ENCODE results near the gene GALNT18. TPM values are rescaled to one million over a fixed set of nuclear protein-coding genes. Genes with fewer than 3 reads are reported as not detected.

Gene GALNT18
- total and polyA plus RNA-seq, 8 donors: 2.0 to 8.9 (median 4.7) TPM

DNA sequence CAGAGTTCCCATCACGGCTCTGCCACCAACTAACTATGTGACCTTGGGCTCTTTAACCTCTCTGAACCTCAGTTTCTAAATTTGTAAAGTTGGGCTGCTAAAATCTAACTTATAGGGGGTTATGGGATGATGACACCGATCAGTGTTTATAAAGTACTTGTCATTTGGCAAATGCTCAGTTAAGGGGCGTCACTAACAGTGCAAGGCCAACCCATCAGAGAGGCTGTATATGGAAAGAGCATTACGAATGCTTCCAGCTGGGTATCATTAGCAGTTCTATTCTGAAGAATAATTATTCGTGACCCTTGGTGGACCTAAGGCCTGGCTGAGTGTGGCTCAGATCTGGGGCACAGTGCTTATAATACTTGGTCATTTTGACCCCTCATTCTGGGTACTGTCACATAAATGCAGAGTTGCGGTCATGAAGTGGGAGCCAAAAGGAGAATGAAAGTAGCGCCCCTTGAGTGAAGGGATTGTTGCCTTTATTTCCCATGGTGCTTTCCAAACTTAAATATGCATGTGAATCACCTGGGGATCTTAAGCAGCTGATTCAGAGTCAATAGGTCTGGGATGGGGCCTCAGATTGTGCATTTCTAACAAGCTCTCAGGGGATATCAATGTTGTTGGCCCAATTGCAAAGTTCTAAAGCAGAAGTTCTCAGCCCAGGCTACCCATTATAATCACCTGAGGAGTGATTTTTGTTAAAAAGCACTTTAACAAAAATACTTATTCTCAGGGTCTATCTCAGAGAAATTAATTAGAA is 384.6 kb downstream of the GALNT18 start:
- FAIRE-seq (no peak), ATAC-seq (no peak), DNase-seq (no peak)
- Histone ChIP-seq H3K4me1 (no peaks in the 10 kb centered on the region), H3K36me3 (no peaks in the 10 kb centered on the region), H3K27me3 (no peaks in the 10 kb centered on the region), H3K9me3 (no peaks in the 10 kb centered on the region), H3K4me3 (no peak overlapping the region), H3K27ac (no peak overlapping the region)
- 77 to 84% methylated on average over 7 of the region's 7 CpGs for WGBS, 2 donors
- TF ChIP-seq, protein P1, sequence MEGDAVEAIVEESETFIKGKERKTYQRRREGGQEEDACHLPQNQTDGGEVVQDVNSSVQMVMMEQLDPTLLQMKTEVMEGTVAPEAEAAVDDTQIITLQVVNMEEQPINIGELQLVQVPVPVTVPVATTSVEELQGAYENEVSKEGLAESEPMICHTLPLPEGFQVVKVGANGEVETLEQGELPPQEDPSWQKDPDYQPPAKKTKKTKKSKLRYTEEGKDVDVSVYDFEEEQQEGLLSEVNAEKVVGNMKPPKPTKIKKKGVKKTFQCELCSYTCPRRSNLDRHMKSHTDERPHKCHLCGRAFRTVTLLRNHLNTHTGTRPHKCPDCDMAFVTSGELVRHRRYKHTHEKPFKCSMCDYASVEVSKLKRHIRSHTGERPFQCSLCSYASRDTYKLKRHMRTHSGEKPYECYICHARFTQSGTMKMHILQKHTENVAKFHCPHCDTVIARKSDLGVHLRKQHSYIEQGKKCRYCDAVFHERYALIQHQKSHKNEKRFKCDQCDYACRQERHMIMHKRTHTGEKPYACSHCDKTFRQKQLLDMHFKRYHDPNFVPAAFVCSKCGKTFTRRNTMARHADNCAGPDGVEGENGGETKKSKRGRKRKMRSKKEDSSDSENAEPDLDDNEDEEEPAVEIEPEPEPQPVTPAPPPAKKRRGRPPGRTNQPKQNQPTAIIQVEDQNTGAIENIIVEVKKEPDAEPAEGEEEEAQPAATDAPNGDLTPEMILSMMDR (IDR thresholded peaks at IDR 0.05): no peak
- intact Hi-C loops (cut with DNase I): no loop called here

DNA sequence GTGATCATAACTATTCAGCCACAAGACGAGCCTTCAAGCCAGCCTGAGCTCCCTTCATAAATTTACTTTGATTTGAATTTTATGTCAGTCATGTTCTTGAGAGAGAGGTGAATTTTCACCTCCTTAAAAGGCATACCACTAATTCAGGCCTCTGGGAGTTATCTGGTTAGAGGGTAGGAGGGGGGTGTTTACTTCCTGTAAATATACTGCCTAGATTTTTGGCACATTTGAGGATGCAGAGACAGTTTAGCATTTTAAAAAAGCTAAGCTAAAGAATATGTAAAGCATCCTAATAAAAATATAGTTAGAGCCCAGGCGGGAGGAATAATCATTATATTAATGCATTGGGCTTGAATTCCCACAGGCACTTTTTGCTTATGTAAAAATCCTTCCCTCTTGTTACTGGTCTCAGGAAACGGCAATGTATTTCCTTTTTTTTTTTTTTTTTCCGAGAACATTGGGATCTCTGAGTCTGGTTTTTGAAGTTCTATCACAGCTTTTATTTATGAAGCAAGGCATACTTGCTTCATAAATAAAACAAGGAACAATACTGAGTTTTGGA is 385.2 kb downstream of the GALNT18 start:
- no peaks in the 10 kb centered on the region for H3K9me3 ChIP-seq
- FAIRE-seq: no peak
- H3K27ac ChIP-seq: no peak overlapping the region
- no peaks in the 10 kb centered on the region for H3K27me3 ChIP-seq
- DNase-seq: no peak
- TF ChIP-seq, protein P1 (IDR thresholded peaks at IDR 0.05): no peak
- H3K4me1 ChIP-seq: no peaks in the 10 kb centered on the region
- intact Hi-C loops (cut with DNase I): no loop called here
- ATAC-seq: no peak
- WGBS, 2 donors: 83 to 86% methylated on average over 4 of the region's 4 CpGs
- H3K36me3 ChIP-seq: no peaks in the 10 kb centered on the region
- H3K4me3 ChIP-seq: no peak overlapping the region

DNA sequence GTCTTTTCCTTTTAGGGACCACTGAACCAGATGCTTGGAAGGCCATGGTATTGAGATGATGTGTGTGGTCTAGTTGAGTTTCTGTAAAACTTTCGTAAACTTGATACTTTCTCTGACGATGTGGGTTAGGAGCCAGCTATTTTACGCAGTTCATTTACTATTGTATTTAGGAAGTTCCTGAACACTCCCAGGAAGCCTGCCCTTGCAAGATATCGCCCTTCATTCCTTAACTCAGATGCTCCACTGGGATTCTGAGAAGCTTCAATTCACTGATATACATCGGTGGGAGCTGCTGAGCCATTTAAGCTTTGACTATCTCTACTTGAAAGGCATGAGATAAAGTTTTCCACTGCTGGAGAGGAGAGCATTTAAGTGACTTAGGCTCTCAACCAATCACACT is 390.0 kb downstream of the GALNT18 start:
- intact Hi-C loops (cut with DNase I): no loop called here
- Histone ChIP-seq H3K4me3 (no peak overlapping the region), H3K4me1 (no peaks in the 10 kb centered on the region), H3K27ac (no peak overlapping the region), H3K9me3 (no peaks in the 10 kb centered on the region), H3K27me3 (no peaks in the 10 kb centered on the region), H3K36me3 (no peaks in the 10 kb centered on the region)
- ATAC-seq (no peak), FAIRE-seq (no peak), DNase-seq (no peak)
- WGBS, 2 donors: 75 to 83% methylated on average over 5 of the region's 5 CpGs
- TF ChIP-seq, protein P1 (IDR thresholded peaks at IDR 0.05): no peak

DNA sequence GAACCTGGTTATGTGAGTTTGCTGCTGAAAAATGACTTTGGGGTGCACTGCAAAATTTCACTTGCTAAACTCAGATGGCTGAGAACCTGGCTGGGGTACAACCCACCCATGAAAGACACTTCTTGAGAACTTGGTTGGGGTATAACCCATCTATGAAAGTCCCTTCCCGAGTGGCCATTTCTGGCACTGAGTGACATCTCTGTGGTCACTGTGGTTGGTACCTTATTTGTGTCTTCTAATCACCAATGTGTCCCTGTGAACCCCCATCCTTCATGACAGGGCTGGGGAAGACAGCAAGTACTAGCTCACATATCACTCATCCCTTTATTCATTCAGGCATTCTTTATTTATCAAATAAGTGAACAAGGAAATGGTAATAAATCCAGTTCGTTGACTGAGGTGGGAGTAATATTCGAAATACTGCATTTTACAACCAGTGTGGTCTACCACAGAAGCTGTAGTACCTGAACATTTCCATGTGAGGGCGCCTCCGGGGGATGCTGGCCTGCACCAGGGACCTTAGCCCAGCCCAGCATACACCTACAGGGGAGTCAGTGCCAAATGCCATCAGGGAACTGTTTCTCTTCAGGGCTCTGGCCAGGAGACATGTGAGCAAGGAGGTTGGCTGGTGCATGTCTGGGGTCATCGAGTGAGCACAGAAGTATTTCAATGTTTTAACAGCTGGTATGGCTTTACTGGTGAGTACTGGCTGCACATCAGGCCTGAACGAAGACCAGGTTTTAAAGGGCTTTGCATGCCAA is 390.8 kb downstream of the GALNT18 start:
- intact Hi-C loops (cut with DNase I): no loop called here
- WGBS, 2 donors: 50 to 54% methylated on average over 7 of the region's 7 CpGs
- Histone ChIP-seq H3K4me3 (no peak overlapping the region), H3K36me3 (no peaks in the 10 kb centered on the region), H3K4me1 (no peaks in the 10 kb centered on the region), H3K27me3 (no peaks in the 10 kb centered on the region), H3K27ac (no peak overlapping the region), H3K9me3 (no peaks in the 10 kb centered on the region)
- ATAC-seq: no peak
- TF ChIP-seq, protein P1 (IDR thresholded peaks at IDR 0.05): no peak
- DNase-seq: no peak
- FAIRE-seq: no peak

Measured in pancreas (tissue), 10 donors.